Globus pallidus (tissue), 1 donor: Measurements from ENCODE around the gene HIPK2.

Experiments
- DNase-seq: peaks from one replicate; pipeline ENCODE4 v3.0.0-alpha.2; 2015; ENCODE audit warnings: low spot score

The HIPK2 gene

DNA sequence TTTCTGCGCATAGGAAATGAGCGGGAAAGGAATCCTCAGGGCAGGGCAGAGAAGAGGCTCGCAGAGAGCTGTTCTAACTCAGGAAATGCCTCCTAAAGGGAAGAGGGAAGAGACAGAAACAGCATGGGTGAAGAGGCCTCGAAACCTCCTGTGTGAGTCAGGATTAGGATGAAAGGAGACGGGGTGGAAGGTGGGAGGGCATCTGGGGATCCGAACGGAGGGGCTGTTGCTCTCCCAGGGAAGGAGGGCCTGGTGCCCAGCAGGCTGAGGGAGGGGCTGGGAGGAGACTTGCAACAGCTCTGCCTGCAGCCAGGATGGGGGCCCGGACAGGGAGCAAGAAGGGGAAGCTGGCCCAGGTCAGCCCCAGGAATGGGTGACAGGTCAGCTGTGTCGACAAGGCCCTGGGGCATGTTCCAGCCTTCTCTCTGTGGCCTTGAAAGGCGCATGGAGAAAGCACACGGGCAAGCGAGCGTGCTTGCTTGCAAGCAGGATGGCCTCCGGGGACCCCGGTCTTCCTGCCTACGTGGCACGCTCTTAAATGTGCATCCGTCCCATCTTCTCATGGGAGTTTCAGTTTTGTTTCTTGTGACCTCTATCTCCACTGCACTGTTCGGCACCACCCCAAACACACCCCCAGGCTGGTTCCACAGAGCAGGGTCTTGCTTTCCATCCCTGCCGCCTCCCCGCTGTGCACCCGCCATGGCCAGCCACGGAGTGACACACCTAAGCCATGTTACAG is 63.5 kb downstream of the HIPK2 start:
- DNase-seq = no peak

DNA sequence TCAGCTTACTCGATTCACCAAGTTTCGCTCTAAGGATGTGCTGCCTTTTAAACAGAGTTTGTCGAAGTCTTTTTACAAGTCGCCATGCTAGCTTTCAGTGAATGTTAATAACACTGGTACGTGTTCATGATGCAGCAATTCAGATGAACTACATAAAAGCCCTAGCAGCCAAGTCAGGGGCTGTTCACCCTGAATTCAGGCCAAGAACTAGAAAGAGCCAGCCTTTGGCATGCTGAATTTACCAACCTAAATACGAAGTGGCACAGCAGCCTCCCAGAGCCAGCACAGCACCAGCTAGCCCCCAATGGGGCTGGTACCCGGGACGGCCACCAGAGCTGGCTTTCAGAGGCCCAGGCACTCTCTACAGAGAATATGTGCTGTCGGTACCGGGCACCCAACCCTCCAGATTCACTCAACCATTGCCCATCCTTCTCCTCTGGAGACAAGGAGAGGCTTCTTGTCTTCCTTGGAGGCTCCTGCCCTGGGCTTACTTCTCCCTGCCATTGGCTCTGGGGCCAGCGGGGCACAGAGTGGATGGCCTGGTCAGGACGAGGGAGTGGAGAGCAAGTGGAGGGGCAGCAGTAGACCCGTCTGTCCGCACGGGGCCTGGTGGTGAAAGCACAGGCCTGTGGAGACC is 64.2 kb downstream of the HIPK2 start:
- no peak for DNase-seq

- DNase-seq = no peak
Measured at GRCh38 chr7:139713061-139713460, 64.7 kb downstream of the HIPK2 start.

DNA sequence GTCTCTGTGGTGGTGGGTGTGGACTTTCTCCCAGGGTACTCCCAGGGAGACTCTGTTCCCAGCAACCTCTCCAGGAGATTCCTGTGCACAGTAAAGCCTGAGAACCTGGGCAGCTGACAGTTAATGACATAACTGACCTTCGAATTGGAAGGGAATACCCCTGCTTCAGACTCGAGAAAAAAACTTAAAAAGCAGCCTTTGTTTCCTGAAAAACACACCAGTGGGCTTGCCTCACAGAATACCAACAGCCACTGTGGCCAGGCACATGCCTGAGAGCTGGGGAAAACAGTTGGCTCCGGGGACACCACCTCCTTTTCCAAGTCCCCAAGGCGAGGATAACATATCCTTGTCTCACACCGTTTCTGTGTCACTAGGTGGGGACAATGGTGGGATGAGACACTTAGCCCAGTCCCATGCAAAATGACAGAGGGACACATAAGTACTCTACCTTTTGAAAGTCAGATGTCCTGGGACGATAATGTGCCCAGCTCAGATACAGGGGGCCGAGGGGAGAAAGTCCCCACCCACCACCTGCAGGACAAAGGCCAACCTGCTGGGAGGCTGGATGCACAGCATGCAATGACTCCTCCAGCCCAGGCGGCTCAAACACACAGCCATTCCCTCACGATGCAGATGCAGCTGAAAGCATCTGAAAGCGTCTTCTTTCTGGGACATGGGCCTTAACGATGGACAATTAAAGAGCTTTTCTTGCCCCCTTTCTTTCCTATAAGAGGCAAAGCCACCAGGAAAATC is 65.6 kb downstream of the HIPK2 start:
- DNase-seq = no peak

DNA sequence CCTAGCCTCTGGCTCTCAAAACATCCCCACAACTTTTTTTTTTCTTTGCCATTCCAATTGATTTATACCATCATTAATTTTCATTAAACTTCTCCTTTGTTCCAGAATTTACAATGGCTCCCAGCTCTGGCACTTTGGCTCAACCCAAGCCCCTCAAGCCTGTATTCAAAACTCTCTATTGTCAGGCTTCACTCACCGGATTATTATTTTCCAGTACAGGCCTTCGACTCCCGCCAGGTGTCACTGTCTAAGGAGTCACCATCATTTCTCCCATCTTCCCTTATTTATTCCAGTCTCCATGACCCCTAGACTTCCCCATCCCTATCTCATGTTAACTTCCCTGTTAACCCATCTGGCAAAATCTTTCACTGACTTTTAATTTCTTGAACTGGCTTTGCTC is 67.8 kb downstream of the HIPK2 start:
- DNase-seq = no peak

- DNase-seq = no peak
Measured at GRCh38 chr7:139709485-139709884, 68.3 kb downstream of the HIPK2 start.

DNA sequence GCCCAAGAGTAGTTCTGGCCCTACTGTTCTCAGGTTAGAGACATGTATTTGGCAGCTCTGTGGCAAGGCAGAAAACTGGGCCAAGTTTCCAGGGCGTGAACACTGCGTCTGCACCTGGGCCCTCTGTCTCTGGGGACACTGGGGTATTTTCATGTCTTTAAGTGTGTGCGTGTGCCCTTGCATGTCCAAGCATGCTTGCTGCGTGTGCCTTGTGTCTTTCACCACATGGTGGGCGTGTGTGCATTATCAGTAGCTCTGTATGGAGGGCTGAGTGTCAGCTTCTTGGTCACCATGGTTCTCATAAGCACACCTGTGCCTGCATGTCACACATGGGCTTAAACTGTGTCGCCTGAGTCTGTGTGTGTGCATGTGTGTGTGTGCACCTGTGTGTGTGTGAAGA is 69.3 kb downstream of the HIPK2 start:
- no peak for DNase-seq

DNA sequence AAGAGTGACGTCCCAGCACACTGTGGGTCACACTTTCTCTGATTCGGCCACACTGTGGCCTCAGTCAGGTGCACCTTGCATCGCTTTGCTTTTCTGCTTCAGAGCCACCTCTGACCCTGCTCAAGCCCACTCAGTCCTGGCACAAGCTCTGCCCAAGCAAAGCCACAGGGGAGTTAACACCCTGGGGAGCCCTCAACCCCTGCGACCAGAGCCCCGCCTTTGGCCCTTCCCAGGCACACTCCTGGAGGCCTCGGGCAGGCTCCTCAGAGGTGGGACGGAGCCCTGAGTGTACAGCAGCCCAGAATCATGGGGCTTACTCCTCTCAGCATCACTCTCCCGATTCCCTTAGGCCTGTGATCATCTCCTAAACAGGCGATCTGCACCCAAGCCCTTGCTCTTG is 71.0 kb downstream of the HIPK2 start:
- no peak for DNase-seq

- DNase-seq = no peak
Measured at GRCh38 chr7:139704308-139704879, 73.4 kb downstream of the HIPK2 start.

DNA sequence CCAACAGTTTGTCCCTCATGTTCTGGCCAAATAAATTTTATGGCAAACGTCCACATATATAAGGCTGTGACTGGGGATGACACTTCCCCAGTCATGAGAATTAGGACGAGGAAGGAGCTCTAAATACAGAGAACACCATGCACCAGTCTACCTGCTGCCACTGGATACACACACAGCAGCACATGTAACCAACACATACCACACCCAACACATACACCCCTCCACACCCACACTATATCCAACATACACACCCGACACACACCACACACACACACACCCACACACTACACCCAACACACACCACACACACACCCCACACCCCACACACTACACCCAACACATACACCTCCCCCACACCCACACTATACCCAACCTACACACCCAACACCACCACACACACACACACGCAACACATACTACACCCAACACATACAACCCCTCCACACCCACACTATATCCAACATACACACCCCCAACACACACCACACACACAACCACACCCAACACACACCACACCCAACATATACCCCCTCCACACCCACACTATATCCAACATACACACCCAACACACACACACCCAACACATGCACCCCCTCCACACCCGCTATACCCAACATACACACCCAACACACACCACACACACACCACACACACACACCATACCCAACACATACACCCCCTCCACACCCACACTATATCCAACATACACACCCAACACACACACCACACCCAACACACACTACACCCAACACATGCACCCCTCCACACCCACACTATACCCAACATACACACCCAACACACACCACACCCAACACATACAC is 74.1 kb downstream of the HIPK2 start:
- no peak for DNase-seq

DNA sequence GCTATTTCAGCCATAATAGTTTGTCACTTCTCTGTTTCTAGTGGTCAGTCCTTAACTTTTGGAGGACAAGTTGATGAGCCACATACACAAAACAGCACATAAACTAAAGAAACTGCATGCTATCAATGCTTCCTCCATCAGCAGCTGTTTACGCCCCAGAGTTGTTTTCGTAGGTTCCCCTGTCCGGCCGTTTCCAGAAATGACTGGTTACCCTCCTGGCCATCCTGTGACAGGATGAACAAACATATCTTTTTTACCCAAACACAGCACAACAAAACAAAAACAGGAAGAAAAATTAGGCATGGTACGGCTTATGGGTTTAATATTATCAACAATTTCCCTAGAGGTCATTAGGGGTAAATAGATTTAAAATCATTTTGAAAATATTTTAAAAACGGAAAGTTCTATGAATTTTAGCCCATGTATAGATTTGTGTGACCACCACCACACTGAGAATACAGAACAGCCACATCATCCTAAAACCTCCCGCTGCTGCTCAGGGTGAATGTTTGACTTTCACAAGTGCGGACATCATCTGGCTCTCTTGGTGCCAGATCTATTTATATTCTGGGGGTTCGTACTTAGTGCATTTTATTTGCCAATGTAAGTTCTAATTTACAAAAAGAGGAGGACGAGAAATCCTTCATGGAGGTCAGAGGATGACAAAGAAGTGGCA is 74.8 kb downstream of the HIPK2 start:
- no peak for DNase-seq

DNA sequence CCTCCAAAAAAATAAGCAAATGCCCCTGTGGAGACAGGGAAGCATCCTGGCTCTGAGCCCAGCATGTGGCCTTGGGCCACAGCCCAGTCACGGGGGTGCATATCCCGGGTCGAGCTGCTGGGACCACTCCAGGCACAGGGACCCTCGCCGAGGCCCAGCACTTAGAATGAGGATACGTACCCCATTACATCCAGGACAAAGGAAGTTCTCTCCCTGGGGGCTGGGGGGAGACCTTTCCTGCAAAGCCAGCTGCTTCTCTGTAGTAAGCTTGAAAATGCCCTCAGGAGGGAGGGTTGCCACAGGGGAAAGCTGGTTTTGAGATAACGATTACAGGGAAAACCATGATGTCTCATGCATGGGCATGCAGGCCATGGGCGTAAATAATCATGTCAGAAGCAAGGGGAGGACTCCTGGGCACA is 75.5 kb downstream of the HIPK2 start:
- DNase-seq = peak; percentile 44

GRCh38 chr7:139701908-139702307 is 75.9 kb downstream of the HIPK2 start:
- DNase-seq = peak; percentile 50

DNA sequence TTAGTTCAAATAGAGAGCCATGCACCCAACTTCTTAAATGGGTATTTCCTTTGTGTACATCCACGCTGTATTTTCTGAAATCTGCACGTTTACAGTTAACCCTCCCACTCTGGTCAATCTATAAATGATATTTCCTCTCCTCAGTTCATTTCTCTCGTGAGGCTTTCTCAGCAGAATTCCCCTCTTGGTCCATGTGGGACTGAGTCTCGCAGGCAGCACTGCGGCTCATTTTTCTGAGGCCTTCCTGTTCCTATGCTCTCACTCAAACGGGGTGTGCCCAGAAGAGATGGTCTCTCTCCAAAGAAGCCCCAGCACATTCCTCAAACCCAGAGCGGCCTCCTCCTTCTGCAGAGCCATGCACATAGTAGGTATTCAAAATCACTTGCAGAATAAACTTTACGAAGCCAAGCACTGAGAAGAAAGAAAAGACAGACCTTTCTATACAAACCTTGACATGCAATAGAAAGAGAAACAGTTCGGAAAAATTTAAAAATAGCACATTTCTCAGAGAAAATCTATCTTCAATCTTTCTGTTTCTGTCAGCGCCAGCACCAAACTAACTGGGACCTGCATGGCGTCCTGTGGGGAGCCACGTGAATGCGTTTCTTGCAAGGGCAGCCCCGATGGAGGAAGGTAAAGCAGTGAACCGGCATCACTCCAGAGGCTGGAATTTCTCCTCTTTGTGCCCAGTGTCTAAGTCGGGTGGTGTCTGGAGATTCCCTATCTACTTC is 77.1 kb downstream of the HIPK2 start:
- no peak for DNase-seq

DNA sequence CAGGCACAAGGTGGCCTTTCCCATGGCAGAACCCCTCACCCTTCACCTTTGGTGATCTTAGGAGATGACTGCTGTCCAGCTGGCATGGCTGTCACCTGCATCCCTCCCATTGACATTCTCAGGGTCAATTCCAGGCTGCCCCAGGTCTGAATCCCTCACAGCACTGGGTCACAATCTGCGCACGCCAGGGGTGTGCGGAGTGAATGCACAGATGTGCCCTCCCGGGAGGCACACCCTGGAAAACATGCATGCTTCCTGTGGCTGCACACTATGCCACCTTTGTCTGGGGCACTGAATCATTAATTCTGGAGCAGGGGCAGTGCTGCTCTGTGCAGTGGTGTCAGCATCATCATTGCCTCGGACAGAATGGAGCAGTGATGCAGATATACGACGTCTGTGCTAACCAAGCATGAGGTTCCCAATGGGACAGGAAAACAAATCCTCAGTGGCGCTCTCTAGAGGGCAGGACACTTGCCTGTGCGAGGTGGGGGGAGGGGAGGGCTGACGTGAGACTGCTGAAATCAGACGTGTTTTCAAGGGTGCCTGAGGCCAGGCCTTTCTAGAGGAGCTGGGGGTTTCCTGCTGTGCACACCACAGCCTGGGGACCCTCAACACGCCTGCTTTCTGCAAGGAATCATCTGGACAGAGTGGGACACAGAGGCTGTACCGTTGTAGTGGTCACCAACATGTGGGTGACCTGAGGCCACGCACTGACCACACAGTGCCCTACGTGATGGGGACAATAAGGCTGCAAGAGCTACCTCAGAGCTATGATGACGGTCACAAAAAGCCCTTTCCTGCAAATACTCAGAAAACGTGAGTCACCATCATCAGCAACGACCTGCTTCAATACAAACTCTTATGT is 77.9 kb downstream of the HIPK2 start:
- DNase-seq = no peak

- DNase-seq = no peak
Measured at GRCh38 chr7:139698844-139699243, 79.0 kb downstream of the HIPK2 start.

- no peak for DNase-seq
Measured at GRCh38 chr7:139698278-139698677, 79.5 kb downstream of the HIPK2 start.

DNA sequence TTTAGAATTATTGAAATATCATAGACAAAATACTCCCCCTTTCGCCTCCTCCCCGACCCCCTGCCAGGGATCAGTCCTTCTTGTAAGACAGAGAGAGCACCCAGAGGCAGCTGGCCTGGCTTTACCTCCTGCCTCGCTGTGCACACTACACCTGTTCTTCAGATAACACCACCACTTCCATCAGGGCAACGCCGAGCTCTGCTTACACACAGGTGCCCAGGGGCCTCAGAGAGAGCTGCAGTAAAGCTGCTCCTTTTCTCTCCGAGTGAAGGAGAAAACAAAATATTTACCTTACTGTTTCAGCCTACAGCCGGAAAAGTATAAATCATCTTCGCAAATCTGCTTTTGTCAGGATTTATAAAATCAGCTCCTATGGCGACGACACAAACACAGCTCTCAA is 80.7 kb downstream of the HIPK2 start:
- DNase-seq = no peak

- DNase-seq = no peak
Measured at GRCh38 chr7:139696552-139696951, 81.2 kb downstream of the HIPK2 start.

DNA sequence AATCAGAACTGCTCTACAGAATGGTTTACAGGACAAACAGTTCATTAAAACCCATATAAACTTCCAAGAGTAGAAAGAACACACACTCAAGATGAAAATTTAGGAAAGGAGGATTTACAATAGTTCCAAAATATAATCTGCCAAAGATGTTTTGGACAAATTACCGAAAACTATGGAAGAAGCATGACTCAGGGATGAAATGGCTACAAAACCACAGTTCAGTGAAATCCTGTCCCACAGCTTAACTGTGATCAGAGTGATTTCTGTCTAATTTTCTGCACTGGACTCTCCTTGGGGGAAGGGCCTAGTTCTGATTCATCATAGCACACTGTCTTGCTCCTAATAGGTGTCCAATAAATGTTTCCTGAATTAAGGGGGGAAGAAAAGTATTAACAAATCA is 82.2 kb downstream of the HIPK2 start:
- no peak for DNase-seq
